DND-41 (cell line): ENCODE measurements around the gene LYL1.

Experiments
- ATAC-seq: fragments of 200-7000 bp; cut with Tn5 transposase; 3 replicates; pipeline ENCODE4 v1.9.1; 2021; ENCODE audit warnings: low read depth; ENCODE audit not compliant: insufficient read depth
- DNase-seq: peaks from one replicate; pipeline ENCODE4 v3.0.0-alpha.2; 2020
- H2AFZ ChIP-seq: 2 replicates; pipeline ENCODE4 v1.6.0; 2012; ENCODE audit warnings: low read depth, low read length
- H3K27ac ChIP-seq: 2 replicates; pipeline ENCODE4 v1.5.1; 2012; ENCODE audit warnings: low read length, inconsistent platforms
- H3K27me3 ChIP-seq: fragments of 200-600 bp; sonication (generic); 2 replicates; pipeline ENCODE4 v1.6.0; 2012; ENCODE audit warnings: low read length, mild to moderate bottlenecking, inconsistent platforms; ENCODE audit not compliant: insufficient read depth, poor library complexity
- H3K36me3 ChIP-seq: 2 replicates; pipeline ENCODE4 v1.5.1; 2012; ENCODE audit warnings: low read length, inconsistent platforms; ENCODE audit not compliant: insufficient read depth
- H3K4me1 ChIP-seq: 2 replicates; pipeline ENCODE4 v1.5.1; 2012; ENCODE audit warnings: mild to moderate bottlenecking, low read length; ENCODE audit not compliant: insufficient read depth
- H3K4me2 ChIP-seq: 2 replicates; pipeline ENCODE4 v1.6.0; 2012; ENCODE audit warnings: mild to moderate bottlenecking, moderate library complexity, low read length, inconsistent platforms; ENCODE audit not compliant: insufficient read depth
- H3K4me3 ChIP-seq, 2 experiments: fragments of 200-600 bp in 1 of 2; shearing (Covaris generic) in 1 of 2; 2 replicates each; pipeline ENCODE4 v1.5.1; 2012 to 2016; ENCODE audit warnings: inconsistent platforms in 2 of 2, low read length in 2 of 2, mild to moderate bottlenecking in 2 of 2, low read depth in 1 of 2, moderate library complexity in 1 of 2
- H3K79me2 ChIP-seq: 2 replicates; pipeline ENCODE4 v1.6.0; 2012; ENCODE audit warnings: low read length, inconsistent platforms; ENCODE audit not compliant: insufficient read depth
- H3K9ac ChIP-seq: 2 replicates; pipeline ENCODE4 v1.6.0; 2012; ENCODE audit warnings: low read depth, mild to moderate bottlenecking, inconsistent platforms, low read length, moderate library complexity
- H3K9me3 ChIP-seq: 2 replicates; pipeline ENCODE4 v1.5.1; 2012; ENCODE audit warnings: low read length, moderate library complexity, mild to moderate bottlenecking, inconsistent platforms; ENCODE audit not compliant: insufficient read depth, severe bottlenecking
- H4K20me1 ChIP-seq: 2 replicates; pipeline ENCODE4 v1.6.0; 2012; ENCODE audit warnings: low read length; ENCODE audit not compliant: insufficient read depth
- CTCF ChIP-seq: IDR thresholded peaks from 2 replicates; pipeline ENCODE4 v1.5.1; 2012; ENCODE audit warnings: borderline replicate concordance, low read length, moderate library complexity, mild to moderate bottlenecking; ENCODE audit not compliant: poor library complexity, severe bottlenecking; ENCODE audit errors: extremely low read depth
- EZH2 ChIP-seq: IDR thresholded peaks from 3 replicates; pipeline ENCODE4 v1.6.1; 2012; ENCODE audit warnings: borderline replicate concordance, low read depth, mild to moderate bottlenecking, moderate library complexity, low read length, inconsistent platforms; ENCODE audit not compliant: severe bottlenecking

LYL1 gene

GRCh38 chr19:13091400-13092157, 11.1 kb downstream of the LYL1 start:
- H3K4me1 ChIP-seq = no peaks in the 10 kb centered on the region
- H3K9ac ChIP-seq = no peak overlapping the region
- H3K4me2 ChIP-seq = no peak overlapping the region
- no peak for TF ChIP-seq EZH2
- TF ChIP-seq CTCF = no peak
- no peaks in the 10 kb centered on the region; the same call in 1 of the 2 replicates for H4K20me1 ChIP-seq
- H3K4me3 ChIP-seq = no peak overlapping the region
- H3K79me2 ChIP-seq = no peaks in the 10 kb centered on the region
- ATAC-seq (no peak), DNase-seq (no peak)
- no peak overlapping the region for H3K27ac ChIP-seq
- H3K36me3 ChIP-seq = no peaks in the 10 kb centered on the region
- no peaks in the 10 kb centered on the region for H3K27me3 ChIP-seq
- H3K9me3 ChIP-seq = no peaks in the 10 kb centered on the region
- no peak overlapping the region for H2AFZ ChIP-seq

GRCh38 chr19:13090511-13091231, 12.0 kb downstream of the LYL1 start:
- DNase-seq = no peak
- TF ChIP-seq EZH2 (no peak), CTCF (no peak)

GRCh38 chr19:13089857-13090507, 12.7 kb downstream of the LYL1 start:
- no peak overlapping the region for H3K9ac ChIP-seq

More at GRCh38 chr19:13090511-13091231, 12.0 kb downstream of the LYL1 start:
- Histone ChIP-seq H2AFZ (no peak overlapping the region), H3K27ac (no peak overlapping the region), H3K4me3 (no peak overlapping the region), H3K9me3 (no peaks in the 10 kb centered on the region), H3K4me1 (no peaks in the 10 kb centered on the region), H3K9ac (no peak overlapping the region), H3K79me2 (no peaks in the 10 kb centered on the region), H3K27me3 (no peaks in the 10 kb centered on the region), H4K20me1 (no peaks in the 10 kb centered on the region; the same call in 1 of the 2 replicates), H3K36me3 (no peaks in the 10 kb centered on the region), H3K4me2 (no peak overlapping the region)
- ATAC-seq = no peak

More at GRCh38 chr19:13089857-13090507, 12.7 kb downstream of the LYL1 start:
- Histone ChIP-seq H3K27me3 (no peaks in the 10 kb centered on the region), H3K4me2 (no peak overlapping the region), H3K27ac (no peak overlapping the region), H3K79me2 (no peaks in the 10 kb centered on the region), H3K36me3 (no peaks in the 10 kb centered on the region), H3K4me3 (no peak overlapping the region), H3K4me1 (no peaks in the 10 kb centered on the region), H4K20me1 (no peaks in the 10 kb centered on the region; the same call in 1 of the 2 replicates), H2AFZ (no peak overlapping the region), H3K9me3 (no peaks in the 10 kb centered on the region)
- DNase-seq (no peak), ATAC-seq (no peak)
- TF ChIP-seq EZH2 (no peak), CTCF (no peak)
